ENCODE results near the gene FAM184A. TPM values are rescaled to one million over a fixed set of nuclear protein-coding genes. Genes with fewer than 3 reads are reported as not detected.

FAM184A gene
- polyA plus RNA-seq, 1 donor (not counting 4 experiments of a cell fraction or from before 2014, with no cell fraction given): 0.20 TPM

GRCh38 chr6:119035459-119035858 lies 43.0 kb downstream of the FAM184A start:
- H3K4me1 ChIP-seq (ENCODE audit: control insufficient read depth, extremely low read depth, insufficient read depth, low read length): no peaks in the 10 kb centered on the region
- H3K4me2 ChIP-seq (ENCODE audit: control insufficient read depth, extremely low read depth, insufficient read depth, low read depth, low read length): no peak overlapping the region
- DNase-seq (ENCODE audit: low read depth, low spot score): no peak
- H3K79me2 ChIP-seq (ENCODE audit: control insufficient read depth, insufficient read depth, low read length): no peaks in the 10 kb centered on the region
- no peak for FAIRE-seq
- no peaks in the 10 kb centered on the region for H3K9me1 ChIP-seq (ENCODE audit: control insufficient read depth, extremely low read depth, insufficient read depth, low read length)
- no peak overlapping the region for H2AFZ ChIP-seq (ENCODE audit: control insufficient read depth, low read length)
- no peaks in the 10 kb centered on the region for H4K20me1 ChIP-seq (ENCODE audit: control insufficient read depth, extremely low read depth, insufficient read depth, low read length)
- no peaks in the 10 kb centered on the region for H3K27me3 ChIP-seq (ENCODE audit: control insufficient read depth, extremely low read depth, insufficient read depth, low read length)
- no peaks in the 10 kb centered on the region for H3K36me3 ChIP-seq (ENCODE audit: control insufficient read depth in 2 of 2, extremely low read depth in 1 of 2, insufficient read depth in 2 of 2, low read length in 2 of 2)
- no peak overlapping the region for H3K27ac ChIP-seq (ENCODE audit: control insufficient read depth, insufficient read depth, low read length)
- TF ChIP-seq CTCF (optimal IDR thresholded peaks at IDR 0.05 in 1 of 3, IDR thresholded peaks at IDR 0.05 in 1 of 3, conservative IDR thresholded peaks at IDR 0.05 in 1 of 3; ENCODE audit: extremely low read depth in 1 of 3, insufficient read depth in 2 of 3, low read length in 3 of 3) (no peak), EZH2 (IDR thresholded peaks at IDR 0.05; ENCODE audit: low read length) (no peak)
- dilution Hi-C loops (cut with MboI; ENCODE audit: extremely low pct_ligation_motif_present, low sequenced_read_pairs): no loop called here
- no peaks in the 10 kb centered on the region for H3K9me3 ChIP-seq (ENCODE audit: control insufficient read depth, low read depth, low read length)
- H3K4me3 ChIP-seq (ENCODE audit: control insufficient read depth in 2 of 3, extremely low read depth in 1 of 3, insufficient read depth in 2 of 3, low read depth in 1 of 3, low read length in 3 of 3): no peak overlapping the region
- H3K9ac ChIP-seq (ENCODE audit: control insufficient read depth, extremely low read depth, insufficient read depth, low read length): no peak overlapping the region

- H3K9ac ChIP-seq (ENCODE audit: control insufficient read depth, extremely low read depth, insufficient read depth, low read length): no peak overlapping the region
- no peaks in the 10 kb centered on the region for H3K79me2 ChIP-seq (ENCODE audit: control insufficient read depth, insufficient read depth, low read length)
- H3K4me1 ChIP-seq (ENCODE audit: control insufficient read depth, extremely low read depth, insufficient read depth, low read length): no peaks in the 10 kb centered on the region
- no peak overlapping the region for H3K4me3 ChIP-seq (ENCODE audit: control insufficient read depth in 2 of 3, extremely low read depth in 1 of 3, insufficient read depth in 2 of 3, low read depth in 1 of 3, low read length in 3 of 3)
- dilution Hi-C loops (cut with MboI; ENCODE audit: extremely low pct_ligation_motif_present, low sequenced_read_pairs): no loop called here
- H3K27ac ChIP-seq (ENCODE audit: control insufficient read depth, insufficient read depth, low read length): no peak overlapping the region
- H3K9me3 ChIP-seq (ENCODE audit: control insufficient read depth, low read depth, low read length): no peaks in the 10 kb centered on the region
- no peak overlapping the region for H2AFZ ChIP-seq (ENCODE audit: control insufficient read depth, low read length)
- TF ChIP-seq EZH2 (IDR thresholded peaks at IDR 0.05; ENCODE audit: low read length): no peak
- no peak for TF ChIP-seq CTCF (optimal IDR thresholded peaks at IDR 0.05 in 1 of 3, IDR thresholded peaks at IDR 0.05 in 1 of 3, conservative IDR thresholded peaks at IDR 0.05 in 1 of 3; ENCODE audit: extremely low read depth in 1 of 3, insufficient read depth in 2 of 3, low read length in 3 of 3)
- no peak for FAIRE-seq
- H4K20me1 ChIP-seq (ENCODE audit: control insufficient read depth, extremely low read depth, insufficient read depth, low read length): no peaks in the 10 kb centered on the region
- no peaks in the 10 kb centered on the region for H3K36me3 ChIP-seq (ENCODE audit: control insufficient read depth in 2 of 2, extremely low read depth in 1 of 2, insufficient read depth in 2 of 2, low read length in 2 of 2)
- H3K27me3 ChIP-seq (ENCODE audit: control insufficient read depth, extremely low read depth, insufficient read depth, low read length): no peaks in the 10 kb centered on the region
- H3K9me1 ChIP-seq (ENCODE audit: control insufficient read depth, extremely low read depth, insufficient read depth, low read length): no peaks in the 10 kb centered on the region
- DNase-seq (ENCODE audit: low read depth, low spot score): no peak
- H3K4me2 ChIP-seq (ENCODE audit: control insufficient read depth, extremely low read depth, insufficient read depth, low read depth, low read length): no peak overlapping the region
These were observed 43.5 kb downstream of the FAM184A start for GRCh38 chr6:119034827-119035458.

Data from keratinocyte (primary cell).